Transverse colon (tissue), 4 donors: ENCODE data around the gene PHKA2. TPM values are rescaled to one million over a fixed set of nuclear protein-coding genes. Genes with fewer than 3 reads are reported as not detected.

ENCODE experiments used
- DNase-seq: peaks from one replicate; pipeline ENCODE4 v3.0.0-alpha.2; 2019
- H3K27ac ChIP-seq, 4 donors: fragments of 200-600 bp; sonication (generic); 2 replicates each; pipeline ENCODE4 v1.5.1; 2016 to 2018; ENCODE audit warnings: inconsistent platforms in 4 of 4
- H3K27me3 ChIP-seq: fragments of 200-600 bp; sonication (generic); 2 replicates; pipeline ENCODE4 v1.5.1; 2017; ENCODE audit warnings: inconsistent platforms
- H3K36me3 ChIP-seq, 4 donors: fragments of 200-600 bp; sonication (generic); 2 replicates each; pipeline ENCODE4 v1.5.1; 2017 to 2019; ENCODE audit warnings: inconsistent platforms in 4 of 4
- H3K4me1 ChIP-seq, 4 donors: fragments of 200-600 bp; sonication (generic); 2 replicates each; pipeline ENCODE4 v1.5.1; 2017 to 2020; ENCODE audit warnings: inconsistent platforms in 4 of 4
- H3K4me3 ChIP-seq, 4 donors: fragments of 200-600 bp; sonication (generic); 1 replicate in 1 of 4; 2 replicates in 3 of 4; pipeline versions ENCODE4 v1.5.1 to v1.6.1; 2017 to 2019; ENCODE audit warnings: inconsistent platforms in 4 of 4
- H3K9me3 ChIP-seq, 2 donors: fragments of 200-600 bp; sonication (generic); 2 replicates each; pipeline ENCODE4 v1.5.1; 2017 to 2019; ENCODE audit warnings: inconsistent platforms in 2 of 2
- CTCF ChIP-seq, 5 experiments: fragments of 200-600 bp in 3 of 5; fragments of 450-650 bp in 2 of 5; sonication (generic) in 3 of 5; IDR thresholded peaks; 1 replicate in 2 of 5; 2 replicates in 3 of 5; pipeline ENCODE4 v1.5.1; 2016 to 2017; ENCODE audit warnings: antibody characterized with exemption in 5 of 5, inconsistent platforms in 3 of 5, mild to moderate bottlenecking in 2 of 5, moderate library complexity in 1 of 5
- EP300 ChIP-seq: sonication (generic); formaldehyde crosslinking; IDR thresholded peaks from one replicate; pipeline ENCODE4 v1.6.1; 2017; ENCODE audit warnings: antibody characterized with exemption, low read depth
- POLR2A ChIP-seq: fragments of 450-650 bp; IDR thresholded peaks from one replicate; pipeline ENCODE4 v1.6.1; 2016; ENCODE audit warnings: antibody characterized with exemption, mild to moderate bottlenecking, moderate library complexity
- POLR2AphosphoS5 ChIP-seq, 3 donors: sonication (generic); formaldehyde crosslinking; IDR thresholded peaks; one replicate each; pipeline ENCODE4 v1.6.1; 2016; ENCODE audit warnings: antibody characterized with exemption in 3 of 3
- WGBS, 2 donors: methylation state at CpG; one replicate each; pipeline ENCODE4 v1.1.5; 2018; ENCODE audit warnings: low coverage in 1 of 2; 5-methylcytosine and 5-hydroxymethylcytosine counted together
- in situ Hi-C, 4 donors: fragments of 200-750 bp; cut with MboI; loops; one replicate each; pipeline versions ENCODE4 v1.15.0 to v1.15.1; 2017; ENCODE audit warnings: low sequenced_read_pairs in 3 of 4, low pct_ligation_motif_present in 1 of 4, low pct_unique_long_range_greater_than_20kb in 1 of 4
- intact Hi-C: fragments of 100-400 bp; cut with DNase I; formaldehyde crosslinking; loops from one replicate; pipeline ENCODE4 v1.15.1; 2023; ENCODE audit warnings: low total_unique reads
- total RNA-seq, 4 donors: library from RNA; depleted of rRNA; stranded (reverse); fragments of >200 nt; gene quantifications; one replicate each; pipeline ENCODE4 v1.1.0, GENCODE V29; 2016

PHKA2 gene
- total RNA-seq, 4 donors from 2014 or later, result 23.8 to 46.4 (median 30.4) TPM

- in situ Hi-C loops (loop anchor here in 3 of 4 donors (25.0 kb wide), 1 partner anchor 478 kb away; no protein-coding TSS in a partner anchor), intact Hi-C loops (no loop called here)
- H3K36me3 ChIP-seq, result no peaks in the 10 kb centered on the region
- 78% methylated on average over 7 of the region's 7 CpGs; no CpG with 5 or more reads in 1 of the 2 donors for WGBS, 2 donors
- TF ChIP-seq POLR2AphosphoS5 (IDR thresholded peaks at IDR 0.05) (no peak), EP300 (no peak)
- DNase-seq, result no peak
- H3K4me1 ChIP-seq, result peaks cover 0 to 21% (median 10%) of the 10 kb centered on the region in 4 donors
- H3K27me3 ChIP-seq, result no peaks in the 10 kb centered on the region
- H3K27ac ChIP-seq, result no peak overlapping the region
- no peak overlapping the region for H3K4me3 ChIP-seq
- no peaks in the 10 kb centered on the region for H3K9me3 ChIP-seq
Observed at GRCh38 chrX:18890049-18890381, 93.9 kb downstream of the PHKA2 start.

- no peak for DNase-seq
- peaks cover 0 to 21% (median 10%) of the 10 kb centered on the region in 4 donors for H3K4me1 ChIP-seq
- WGBS, 2 donors, result 70 to 77% methylated on average over 2 to 12 of the region's 12 CpGs
- H3K27me3 ChIP-seq, result no peaks in the 10 kb centered on the region
- TF ChIP-seq POLR2A (no peak), POLR2AphosphoS5 (IDR thresholded peaks at IDR 0.05) (no peak), EP300 (no peak), CTCF (IDR thresholded peaks at IDR 0.05) (no peak)
- H3K36me3 ChIP-seq, result no peaks in the 10 kb centered on the region
- H3K4me3 ChIP-seq, result no peak overlapping the region
- in situ Hi-C loops (loop anchor here in 3 of 4 donors (25.0 kb wide), 1 partner anchor 477 kb away; no protein-coding TSS in a partner anchor), intact Hi-C loops (loop anchor here (5.0 kb wide), 1 partner anchor 1142 kb away; no protein-coding TSS in a partner anchor)
- H3K9me3 ChIP-seq, result no peaks in the 10 kb centered on the region
- H3K27ac ChIP-seq, result no peak overlapping the region
Observed at GRCh38 chrX:18889346-18890048, 94.4 kb downstream of the PHKA2 start.

GRCh38 chrX:18888281-18888680 lies 95.6 kb downstream of the PHKA2 start:
- in situ Hi-C loops (loop anchor here in 3 of 4 donors (25.0 kb wide), 1 partner anchor 476 kb away; no protein-coding TSS in a partner anchor), intact Hi-C loops (loop anchor here (5.0 kb wide), 1 partner anchor 1141 kb away; no protein-coding TSS in a partner anchor)
- whole genome bisulfite sequencing, 2 donors, result 87% methylated on average over 4 of the region's 4 CpGs; no CpG with 5 or more reads in 1 of the 2 donors
- no peak for TF ChIP-seq CTCF (IDR thresholded peaks at IDR 0.05)
- TF ChIP-seq POLR2AphosphoS5 (IDR thresholded peaks at IDR 0.05), result no peak
- no peak for TF ChIP-seq POLR2A
- no peak for TF ChIP-seq EP300
- Histone ChIP-seq H3K27ac (no peak overlapping the region), H3K4me3 (no peak overlapping the region), H3K4me1 (peaks cover 0 to 21% (median 10%) of the 10 kb centered on the region in 4 donors), H3K36me3 (no peaks in the 10 kb centered on the region), H3K27me3 (no peaks in the 10 kb centered on the region), H3K9me3 (no peaks in the 10 kb centered on the region)
- DNase-seq, result no peak

GRCh38 chrX:18887825-18888212 lies 96.1 kb downstream of the PHKA2 start:
- WGBS, 2 donors, result 34% methylated on average over 6 of the region's 6 CpGs; no CpG with 5 or more reads in 1 of the 2 donors
- Histone ChIP-seq H3K9me3 (no peaks in the 10 kb centered on the region), H3K4me3 (no peak overlapping the region), H3K36me3 (no peaks in the 10 kb centered on the region), H3K4me1 (peaks cover 0 to 21% (median 10%) of the 10 kb centered on the region in 4 donors), H3K27me3 (no peaks in the 10 kb centered on the region), H3K27ac (peak overlapping the region; percentile 67 to 84 (median 79))
- in situ Hi-C loops, result loop anchor here in 3 of 4 donors (25.0 kb wide), 1 partner anchor 476 kb away; no protein-coding TSS in a partner anchor
- no peak for TF ChIP-seq POLR2A
- no peak for TF ChIP-seq CTCF (IDR thresholded peaks at IDR 0.05)
- no peak for TF ChIP-seq EP300
- no peak for TF ChIP-seq POLR2AphosphoS5 (IDR thresholded peaks at IDR 0.05)
- DNase-seq, result no peak
- intact Hi-C loops, result loop anchor here (5.0 kb wide), 1 partner anchor 1141 kb away; no protein-coding TSS in a partner anchor
